ENCODE results near the gene ALDH18A1. TPM values are rescaled to one million over a fixed set of nuclear protein-coding genes. Genes with fewer than 3 reads are reported as not detected.

The ALDH18A1 gene
- total and polyA plus RNA-seq, 2 of the 8 experiments (the other 6 are each of a cell fraction or from before 2014, with no cell fraction given), result 59.6 to 128 TPM

DNA sequence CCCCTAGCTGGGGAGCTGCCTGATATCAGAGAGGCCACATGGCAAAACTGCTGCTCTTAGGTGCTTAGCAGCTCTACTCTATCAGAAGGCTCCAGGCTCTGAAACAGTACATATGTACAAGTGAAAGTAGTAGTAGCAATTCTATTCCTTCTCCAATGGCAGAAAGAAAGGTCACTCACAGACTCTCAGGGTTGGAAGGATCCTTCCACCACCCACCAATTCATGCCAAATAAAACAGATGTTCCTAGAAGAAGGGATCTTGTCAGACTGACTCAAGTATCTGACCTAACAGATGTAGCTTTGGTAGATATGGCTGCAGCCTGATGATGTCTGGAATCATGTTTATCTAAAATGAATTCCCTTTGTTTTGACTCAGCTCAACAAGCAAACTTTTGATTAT is 8.0 kb upstream of the ALDH18A1 start:
- Histone ChIP-seq H3K36me3 (ENCODE audit: control insufficient read depth in 2 of 4, insufficient read depth in 4 of 4, low read length in 3 of 4) (peaks cover 0 to 11% (median 6%) of the 10 kb centered on the region in 4 experiments; a peak in 3 of 8 replicates), H4K8ac (ENCODE audit: extremely low read depth, insufficient read depth, low read length) (no peak overlapping the region), H4K5ac (ENCODE audit: insufficient read length, low read depth, low read length) (no peak overlapping the region), H3K14ac (ENCODE audit: insufficient read length) (no peak overlapping the region), H3K9me3 (ENCODE audit: insufficient read depth in 2 of 2, low read depth in 1 of 2, low read length in 1 of 2) (no peaks in the 10 kb centered on the region), H3K18ac (ENCODE audit: extremely low read depth, low read length) (no peak overlapping the region), H3K9ac (replicated peaks in 1 of 4; ENCODE audit: extremely low read depth in 1 of 4, low read depth in 3 of 4, low read length in 3 of 4) (no peak overlapping the region), H3K4me3 (ENCODE audit: extremely low read depth in 1 of 4, insufficient read depth in 2 of 4, low read depth in 3 of 4, low read length in 4 of 4) (no peak overlapping the region), H3K27ac (ENCODE audit: low read depth, low read length) (no peak overlapping the region), H3K79me2 (ENCODE audit: control insufficient read depth in 1 of 2, insufficient read depth in 2 of 2, low read length in 2 of 2) (no peaks in the 10 kb centered on the region), H3K4ac (replicated peaks; ENCODE audit: insufficient read length, low read depth, low read length) (no peak overlapping the region), H3K4me1 (replicated peaks in 1 of 4; ENCODE audit: control insufficient read depth in 3 of 4, insufficient read depth in 4 of 4, low read length in 3 of 4) (no peaks in the 10 kb centered on the region), H3K79me1 (ENCODE audit: low read depth, low read length) (no peaks in the 10 kb centered on the region), H3K4me2 (ENCODE audit: insufficient read depth in 1 of 2, low read depth in 2 of 2, low read length in 2 of 2) (no peak overlapping the region), H3K56ac (replicated peaks; ENCODE audit: insufficient read length, low read depth, low read length) (no peak overlapping the region), H2BK12ac (ENCODE audit: low read depth, low read length) (no peak overlapping the region), H4K20me1 (replicated peaks in 1 of 2; ENCODE audit: control insufficient read depth in 1 of 2, insufficient read depth in 2 of 2, low read length in 2 of 2) (peaks cover 0 to 2% of the 10 kb centered on the region in 2 experiments), H2AFZ (ENCODE audit: low read length) (no peak overlapping the region), H2BK15ac (ENCODE audit: low read length) (no peak overlapping the region), H2BK120ac (replicated peaks; ENCODE audit: low read depth, low read length) (no peak overlapping the region), H4K91ac (replicated peaks; ENCODE audit: insufficient read length, low read length) (no peak overlapping the region), H2BK20ac (ENCODE audit: low read length) (no peak overlapping the region), H2AK5ac (ENCODE audit: low read depth, low read length) (no peak overlapping the region), H3K23ac (ENCODE audit: insufficient read length) (no peak overlapping the region), H3K23me2 (ENCODE audit: low read depth, low read length) (no peaks in the 10 kb centered on the region), H3K27me3 (replicated peaks in 1 of 4; ENCODE audit: control insufficient read depth in 3 of 4, extremely low read depth in 1 of 4, insufficient read depth in 3 of 4, low read length in 3 of 4) (no peaks in the 10 kb centered on the region), H2BK5ac (ENCODE audit: low read depth, low read length) (no peak overlapping the region)
- FAIRE-seq (no peak), DNase-seq (ENCODE audit: low read depth in 1 of 2, low spot score in 2 of 2) (no peak)
- no peak for TF ChIP-seq TAF7 (optimal IDR thresholded peaks at IDR 0.05; ENCODE audit: borderline replicate concordance, low read depth, low read length)
- TF ChIP-seq POLR2A (IDR thresholded peaks at IDR 0.05; ENCODE audit: control extremely low read depth in 1 of 2, low read depth in 2 of 2, low read length in 2 of 2), result no peak
- TF ChIP-seq SIRT6 (IDR thresholded peaks at IDR 0.05; ENCODE audit: low read length), result no peak
- TF ChIP-seq CHD2 (IDR thresholded peaks at IDR 0.05; ENCODE audit: low read length), result no peak
- no peak for TF ChIP-seq BCL11A (IDR thresholded peaks at IDR 0.05; ENCODE audit: low read depth in 2 of 2, low read length in 2 of 2)
- no peak for TF ChIP-seq ASH2L (IDR thresholded peaks at IDR 0.05; ENCODE audit: low read length)
- TF ChIP-seq POLR2AphosphoS5 (IDR thresholded peaks at IDR 0.05; ENCODE audit: low read depth, low read length), result no peak
- TF ChIP-seq MAFK (IDR thresholded peaks at IDR 0.05; ENCODE audit: low read depth, low read length), result no peak
- TF ChIP-seq, protein P1, sequence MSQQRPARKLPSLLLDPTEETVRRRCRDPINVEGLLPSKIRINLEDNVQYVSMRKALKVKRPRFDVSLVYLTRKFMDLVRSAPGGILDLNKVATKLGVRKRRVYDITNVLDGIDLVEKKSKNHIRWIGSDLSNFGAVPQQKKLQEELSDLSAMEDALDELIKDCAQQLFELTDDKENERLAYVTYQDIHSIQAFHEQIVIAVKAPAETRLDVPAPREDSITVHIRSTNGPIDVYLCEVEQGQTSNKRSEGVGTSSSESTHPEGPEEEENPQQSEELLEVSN (IDR thresholded peaks at IDR 0.05), result no peak
- TF ChIP-seq, protein P2, sequence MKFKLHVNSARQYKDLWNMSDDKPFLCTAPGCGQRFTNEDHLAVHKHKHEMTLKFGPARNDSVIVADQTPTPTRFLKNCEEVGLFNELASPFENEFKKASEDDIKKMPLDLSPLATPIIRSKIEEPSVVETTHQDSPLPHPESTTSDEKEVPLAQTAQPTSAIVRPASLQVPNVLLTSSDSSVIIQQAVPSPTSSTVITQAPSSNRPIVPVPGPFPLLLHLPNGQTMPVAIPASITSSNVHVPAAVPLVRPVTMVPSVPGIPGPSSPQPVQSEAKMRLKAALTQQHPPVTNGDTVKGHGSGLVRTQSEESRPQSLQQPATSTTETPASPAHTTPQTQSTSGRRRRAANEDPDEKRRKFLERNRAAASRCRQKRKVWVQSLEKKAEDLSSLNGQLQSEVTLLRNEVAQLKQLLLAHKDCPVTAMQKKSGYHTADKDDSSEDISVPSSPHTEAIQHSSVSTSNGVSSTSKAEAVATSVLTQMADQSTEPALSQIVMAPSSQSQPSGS (IDR thresholded peaks at IDR 0.05; ENCODE audit: low read length), result no peak
- no peak for TF ChIP-seq HDAC6 (IDR thresholded peaks at IDR 0.05; ENCODE audit: low read depth, low read length)
- TF ChIP-seq SP2 (IDR thresholded peaks at IDR 0.05; ENCODE audit: low read length), result no peak
- ChIA-PET POLR2A (ENCODE audit: partially characterized antibody) (interaction anchor here (1.0 to 2.2 kb wide), 3 partner anchors 9 to 92 kb away, joined by 3 to 8 read pairs (median 3); partner anchors contain the start of genes ALDH18A1 and ENTPD1), CTCF (ENCODE audit: partially characterized antibody) (interaction anchor here (3.8 kb wide), 1 partner anchor 29 kb away, joined by 16 read pairs; the partner anchor contains the start of gene TCTN3)

All from H1 (cell line).